GM12873 (cell line): Measurements from ENCODE around the gene GLDC.

Experiments used
- CTCF ChIP-seq: IDR thresholded peaks from 2 replicates; pipeline ENCODE4 v1.5.1; 2012; ENCODE audit warnings: low read depth, mild to moderate bottlenecking, moderate library complexity, low read length, control low read depth; ENCODE audit not compliant: insufficient read depth; ENCODE audit errors: missing control alignments

Gene GLDC

GRCh38 chr9:6641056-6641455 is 4.5 kb downstream of the GLDC start:
- TF ChIP-seq CTCF = no peak

- TF ChIP-seq CTCF = no peak
These were observed 5.1 kb downstream of the GLDC start for GRCh38 chr9:6640268-6641051.

- TF ChIP-seq CTCF = no peak
These were observed 5.9 kb downstream of the GLDC start for GRCh38 chr9:6639622-6640021.

- no peak for TF ChIP-seq CTCF
These were observed 11.1 kb downstream of the GLDC start for GRCh38 chr9:6634444-6634843.

- TF ChIP-seq CTCF = no peak
These were observed 12.2 kb downstream of the GLDC start for GRCh38 chr9:6633378-6633777.

- no peak for TF ChIP-seq CTCF
These were observed 12.9 kb downstream of the GLDC start for GRCh38 chr9:6632516-6633183.

- no peak for TF ChIP-seq CTCF
These were observed 14.4 kb downstream of the GLDC start for GRCh38 chr9:6631207-6631512.
